ENCODE results near the gene BTNL3.
"Not testable (repeated sequence)": the region's sequence is repeated elsewhere in the genome, so short reads cannot be mapped to it uniquely, and the experiment has no call there.

Gene BTNL3

GRCh38 chr5:181024245-181025064 lies 35.8 kb downstream of the BTNL3 start:
- DNase-seq = no peak

DNA sequence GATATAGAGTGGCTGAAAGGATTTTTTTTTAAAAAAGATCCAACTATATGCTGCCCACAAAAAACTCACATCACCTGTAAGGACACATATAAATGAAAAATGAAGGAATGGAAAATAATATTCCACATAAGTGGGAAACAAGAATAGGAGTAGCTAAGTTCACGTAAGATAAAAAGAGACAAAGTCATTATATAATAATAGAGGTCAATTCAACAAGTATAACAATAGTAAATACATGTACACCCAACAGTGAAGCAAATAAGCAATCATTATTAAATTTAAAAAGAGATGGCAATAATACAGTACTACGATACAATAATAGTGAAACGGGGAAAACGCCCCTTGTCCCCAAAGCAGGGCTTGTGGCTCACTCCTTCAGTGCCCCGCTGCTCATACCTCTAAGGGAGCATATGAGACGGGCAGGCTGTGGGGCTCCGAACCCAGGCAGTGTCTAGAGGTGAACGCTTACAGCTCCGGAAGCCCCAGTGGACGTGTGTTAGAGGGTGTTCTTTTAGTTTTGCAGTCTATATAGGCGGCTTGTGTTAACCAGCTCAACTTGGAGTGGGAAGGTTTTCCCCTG lies 38.9 kb downstream of the BTNL3 start:
- DNase-seq = no peak

GRCh38 chr5:181028032-181028819 lies 39.6 kb downstream of the BTNL3 start:
- no peak for DNase-seq

GRCh38 chr5:181031716-181032115 lies 43.1 kb downstream of the BTNL3 start:
- no peak for DNase-seq

- DNase-seq = no peak
These were observed 47.6 kb downstream of the BTNL3 start for GRCh38 chr5:181035991-181036815.

DNA sequence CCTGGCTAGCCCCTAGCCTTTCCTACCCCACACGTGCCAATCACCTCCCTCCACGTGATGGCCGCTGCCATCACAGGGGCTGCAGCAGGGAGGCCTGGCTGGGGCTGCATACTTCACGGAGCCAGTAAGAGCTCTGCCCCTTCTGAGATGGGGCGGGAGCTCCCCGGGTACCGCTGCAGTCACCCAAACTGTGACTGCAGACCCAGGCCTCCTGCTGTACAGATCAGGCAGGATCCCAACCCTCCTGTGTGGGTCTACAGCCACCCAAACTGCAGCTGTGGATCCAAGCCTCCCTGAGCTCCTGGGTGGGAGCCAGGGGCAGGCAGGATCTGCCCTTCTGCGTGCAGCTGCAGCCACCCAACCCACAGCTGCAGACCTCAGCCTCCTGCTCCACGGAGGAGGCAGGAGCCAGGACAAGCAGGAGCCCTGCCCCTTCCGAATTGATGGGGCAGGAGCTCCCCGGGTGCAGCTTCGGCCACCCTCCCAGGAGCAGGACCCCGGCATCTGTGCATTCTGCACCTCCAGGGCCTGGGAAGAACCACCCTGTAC lies 48.2 kb downstream of the BTNL3 start:
- no peak for DNase-seq

GRCh38 chr5:181037365-181037861 lies 48.8 kb downstream of the BTNL3 start:
- no peak for DNase-seq

- DNase-seq = no peak
These were observed 50.8 kb downstream of the BTNL3 start for GRCh38 chr5:181039471-181039870.

DNA sequence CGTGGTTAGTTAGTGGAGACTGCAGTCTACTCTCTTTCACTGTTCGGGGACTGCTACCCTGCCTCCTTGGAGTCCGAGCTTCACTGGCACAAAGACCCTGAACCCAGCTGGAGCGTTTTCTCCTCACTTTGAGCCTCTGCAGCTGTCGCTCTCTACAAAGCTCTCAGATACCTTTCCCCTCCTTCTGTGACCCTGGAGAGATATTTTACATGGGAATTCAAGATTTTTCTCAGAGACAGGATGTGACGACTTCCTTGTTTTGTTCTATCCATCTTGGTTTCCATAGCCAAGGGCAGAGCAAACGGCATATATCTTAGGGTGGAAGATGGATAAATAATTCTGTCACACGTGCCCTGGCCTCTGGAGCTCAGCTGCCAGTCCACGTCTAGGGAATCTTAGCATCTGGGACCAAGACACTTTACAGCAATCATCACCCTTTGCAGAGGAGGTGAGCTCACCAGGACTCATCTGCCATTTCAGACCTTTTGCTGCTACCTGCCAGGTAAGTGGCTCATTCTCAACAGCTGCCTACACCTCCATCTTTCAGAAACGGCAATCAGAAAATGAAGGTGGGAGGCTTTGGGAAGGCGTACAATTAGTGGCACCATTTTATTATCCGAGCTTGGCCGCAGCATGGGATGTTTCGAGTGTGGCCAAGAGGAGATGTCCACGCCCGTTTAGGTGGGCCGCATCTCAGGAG lies 51.4 kb downstream of the BTNL3 start, which contains the start of gene BTNL9:
TSS of gene BTNL9 (plus strand) at position 336 of the 700 bp plus-strand sequence. CDS start 5,224 bp downstream, outside the sequence.
- DNase-seq = no peak

GRCh38 chr5:181040631-181040945 lies 51.9 kb downstream of the BTNL3 start:
- DNase-seq = no peak

- DNase-seq = no peak
These were observed 52.4 kb downstream of the BTNL3 start for GRCh38 chr5:181041043-181041442.

DNA sequence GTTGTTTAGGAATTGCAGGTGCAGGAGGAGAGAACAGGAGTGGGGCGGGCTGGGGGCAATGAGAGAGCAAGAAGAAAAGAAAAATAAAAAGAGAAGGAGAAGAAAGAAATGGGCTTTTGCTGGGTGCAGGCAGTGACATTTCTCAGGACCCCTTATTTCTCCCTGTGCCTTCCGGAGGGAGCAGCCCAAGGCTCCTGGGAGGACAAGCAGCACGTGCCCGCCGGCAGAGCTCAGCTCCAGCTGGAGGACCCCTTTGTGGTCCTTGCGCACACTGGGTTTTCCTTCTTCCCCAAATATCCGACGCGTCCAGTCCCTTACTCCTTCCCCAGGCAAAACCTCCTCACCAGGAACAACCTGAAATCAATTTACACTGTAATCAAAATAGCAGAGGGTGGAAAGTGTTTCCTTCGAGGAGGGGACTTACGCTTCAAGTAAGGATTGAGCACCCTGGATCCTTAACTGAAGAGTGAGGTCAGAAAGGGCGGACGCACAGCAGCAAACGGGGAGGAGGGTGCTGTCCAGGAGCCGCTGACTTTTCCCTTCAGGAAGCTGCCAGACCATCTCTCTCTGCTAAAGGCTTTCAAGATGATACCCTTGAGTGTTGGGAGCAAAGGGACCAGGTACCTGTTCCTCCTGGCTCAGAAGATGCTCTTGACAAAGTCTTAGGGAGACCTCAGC lies 53.5 kb downstream of the BTNL3 start:
- no peak for DNase-seq

DNA sequence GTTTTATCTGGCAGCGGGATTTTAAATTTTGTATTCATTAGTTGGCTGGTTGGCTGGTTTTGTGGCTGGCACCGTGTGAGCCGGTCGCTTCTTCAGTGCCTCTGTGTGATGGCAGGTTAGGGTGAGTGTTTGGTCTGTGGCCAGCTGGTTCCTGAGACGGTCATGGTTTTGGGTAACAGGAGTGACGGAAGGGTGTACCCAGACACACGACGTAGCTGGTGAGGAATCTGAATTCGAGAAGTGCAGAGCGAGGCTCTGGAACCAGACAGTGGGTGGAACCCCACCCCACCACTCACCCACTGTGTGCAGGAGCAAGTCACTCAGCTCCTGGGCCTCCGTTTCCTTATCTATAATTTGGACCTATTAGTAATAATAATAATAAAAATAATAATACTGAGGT lies 54.1 kb downstream of the BTNL3 start:
- DNase-seq = no peak

DNA sequence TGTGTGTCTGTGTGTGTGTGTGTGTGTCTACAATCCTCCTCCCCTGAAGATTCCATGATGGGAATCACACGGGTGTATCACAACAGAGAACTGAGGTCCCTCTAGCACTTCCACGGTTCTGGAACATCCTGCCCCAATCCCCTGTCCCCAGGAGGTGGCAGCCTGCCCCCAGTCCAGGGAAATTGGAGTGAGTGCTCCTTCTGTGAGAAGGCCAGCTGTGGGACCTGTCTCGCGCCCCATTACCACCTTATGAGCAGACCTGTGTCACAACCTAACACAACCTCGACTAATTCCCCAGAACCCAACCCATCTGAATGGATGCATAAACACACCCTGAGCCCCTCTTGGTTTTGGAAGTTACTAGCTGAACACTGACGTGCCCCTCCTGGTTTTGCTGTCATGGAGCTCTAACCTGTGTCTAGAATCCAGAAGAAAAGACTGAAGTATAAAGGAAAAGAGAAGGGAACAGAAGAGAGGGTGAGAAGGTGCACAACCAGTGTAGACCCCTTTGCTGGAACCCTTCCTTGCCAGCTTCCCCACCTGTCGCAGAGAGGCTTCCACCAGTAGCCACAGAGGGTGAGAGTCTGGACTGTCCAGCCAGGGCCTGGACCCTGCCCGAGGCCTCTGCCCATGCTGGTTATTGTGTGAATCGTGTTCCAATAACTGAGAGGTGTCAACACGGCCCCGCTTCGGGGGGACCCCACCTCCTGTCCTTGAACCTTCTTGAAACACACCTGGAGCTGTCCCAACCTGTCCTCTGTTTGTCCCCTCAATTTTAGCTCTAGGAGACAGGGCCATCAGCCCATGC lies 54.8 kb downstream of the BTNL3 start:
- DNase-seq = no peak

DNA sequence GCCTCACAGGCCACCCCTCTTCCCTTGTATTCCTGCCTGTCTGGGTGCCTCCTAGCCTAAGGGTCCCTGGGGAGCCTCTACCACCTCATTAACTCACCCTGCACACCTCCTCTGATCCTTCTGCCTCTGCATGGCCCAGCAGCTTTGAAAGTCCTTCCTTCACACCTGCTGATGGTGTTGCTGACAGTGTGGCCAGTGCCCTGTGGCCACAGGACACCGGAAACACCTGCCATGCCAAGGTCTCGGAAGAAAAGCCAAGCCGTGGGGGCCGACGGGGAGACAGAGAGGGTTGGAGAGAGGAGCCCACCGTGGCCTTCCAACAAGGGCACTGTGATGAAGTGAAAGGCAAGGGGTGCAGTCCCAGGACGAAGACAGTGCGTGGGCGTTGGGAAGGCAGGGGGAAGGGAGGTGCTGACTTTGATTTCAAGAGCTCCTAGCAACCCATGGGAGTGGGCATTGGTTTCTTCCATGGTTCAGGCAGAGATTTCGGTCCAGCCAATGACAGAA lies 55.5 kb downstream of the BTNL3 start:
- DNase-seq = no peak

DNA sequence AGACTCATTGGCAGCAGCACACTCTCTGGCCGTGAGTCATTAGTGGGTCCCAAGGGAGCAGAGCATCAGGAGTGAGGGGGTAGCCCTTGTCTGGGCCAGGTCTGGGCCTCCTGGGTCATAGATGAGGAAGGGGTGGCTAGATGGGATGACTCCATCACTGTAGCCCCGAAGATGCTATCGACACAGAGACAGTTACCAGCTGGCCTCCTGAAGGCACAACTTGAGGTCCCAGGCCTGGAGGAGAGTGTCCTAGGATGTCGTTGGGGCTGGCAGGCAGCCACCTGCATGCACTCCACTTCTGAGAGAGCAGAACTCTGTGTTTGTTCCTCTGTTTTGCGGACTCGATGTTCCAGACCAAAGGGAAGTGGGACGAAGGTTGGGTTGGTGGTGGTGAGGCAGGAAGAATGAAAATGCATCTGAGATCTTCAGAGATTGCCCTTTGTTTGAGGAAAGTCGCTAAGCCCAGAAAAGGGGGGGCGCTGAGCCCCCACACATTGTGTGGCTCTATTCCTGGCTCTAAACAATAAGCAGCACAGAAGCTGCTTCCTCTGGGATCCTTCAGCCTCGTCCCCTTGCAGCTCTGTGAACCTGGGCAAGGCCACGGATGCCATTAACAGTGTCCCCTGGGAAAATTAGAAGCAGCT lies 56.1 kb downstream of the BTNL3 start:
- no peak for DNase-seq

DNA sequence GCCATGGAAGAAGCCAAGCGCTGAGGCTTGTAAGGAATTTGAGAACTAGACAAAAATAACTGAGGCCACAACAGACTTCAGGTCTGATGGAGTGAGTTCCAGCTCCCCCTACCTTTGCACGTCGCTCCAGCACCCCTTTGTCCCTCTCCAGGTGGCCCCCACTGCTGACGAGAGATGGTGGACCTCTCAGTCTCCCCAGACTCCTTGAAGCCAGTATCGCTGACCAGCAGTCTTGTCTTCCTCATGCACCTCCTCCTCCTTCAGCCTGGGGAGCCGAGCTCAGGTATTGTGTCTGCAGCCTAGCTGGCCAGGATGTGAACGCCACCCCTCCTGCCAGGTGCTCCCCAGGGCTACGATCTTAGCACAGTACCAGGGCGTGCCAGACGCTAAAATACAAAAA lies 56.7 kb downstream of the BTNL3 start:
- no peak for DNase-seq

DNA sequence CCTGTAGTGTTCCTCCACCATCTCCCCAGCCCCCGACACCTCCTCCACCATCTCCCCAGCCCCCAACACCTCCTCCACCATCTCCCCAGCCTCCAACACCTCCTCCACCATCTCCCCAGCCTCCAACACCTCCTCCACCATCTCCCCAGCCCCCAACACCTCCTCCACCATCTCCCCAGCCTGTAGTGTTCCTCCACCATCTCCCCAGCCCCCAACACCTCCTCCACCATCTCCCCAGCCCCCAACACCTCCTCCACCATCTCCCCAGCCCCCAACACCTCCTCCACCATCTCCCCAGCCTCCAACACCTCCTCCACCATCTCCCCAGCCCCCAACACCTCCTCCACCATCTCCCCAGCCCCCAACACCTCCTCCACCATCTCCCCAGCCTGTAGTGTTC lies 57.2 kb downstream of the BTNL3 start:
- not testable (repeated sequence) for DNase-seq

- no peak for DNase-seq
These were observed 58.6 kb downstream of the BTNL3 start for GRCh38 chr5:181047288-181047687.

DNA sequence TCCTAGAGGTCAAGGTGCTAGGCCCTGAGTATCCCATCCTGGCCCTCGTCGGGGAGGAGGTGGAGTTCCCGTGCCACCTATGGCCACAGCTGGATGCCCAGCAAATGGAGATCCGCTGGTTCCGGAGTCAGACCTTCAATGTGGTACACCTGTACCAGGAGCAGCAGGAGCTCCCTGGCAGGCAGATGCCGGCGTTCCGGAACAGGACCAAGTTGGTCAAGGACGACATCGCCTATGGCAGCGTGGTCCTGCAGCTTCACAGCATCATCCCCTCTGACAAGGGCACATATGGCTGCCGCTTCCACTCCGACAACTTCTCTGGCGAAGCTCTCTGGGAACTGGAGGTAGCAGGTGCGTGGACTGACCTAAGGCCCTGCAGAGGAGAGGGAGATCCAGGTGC lies 59.3 kb downstream of the BTNL3 start:
- DNase-seq = no peak

Measured in stimulated activated CD4-positive, alpha-beta T cell treated with anti-CD3 and anti-CD28 coated beads, Interleukin-12 subunit alpha, Interleukin-12 subunit beta, amount 100 ng/mL, for 4 hours (primary cell).